HFF-Myc (cell line): ENCODE data around the gene PTCH1.

Source experiments
- DNase-seq: peaks from one replicate; pipeline ENCODE4 v3.0.0-alpha.2; 2011; ENCODE audit warnings: low read depth; ENCODE audit errors: extremely low read depth
- H3K4me3 ChIP-seq: replicated peaks from 2 replicates; pipeline ENCODE4 v1.5.1; 2011; ENCODE audit warnings: low read depth, mild to moderate bottlenecking, control low read depth, low read length
- TF ChIP-seq, protein P1 (sequence below): IDR thresholded peaks from 2 replicates; pipeline ENCODE4 v1.5.1; 2012; ENCODE audit warnings: mild to moderate bottlenecking, low read depth, low read length, control low read depth; ENCODE audit errors: missing control alignments

The PTCH1 gene

DNA sequence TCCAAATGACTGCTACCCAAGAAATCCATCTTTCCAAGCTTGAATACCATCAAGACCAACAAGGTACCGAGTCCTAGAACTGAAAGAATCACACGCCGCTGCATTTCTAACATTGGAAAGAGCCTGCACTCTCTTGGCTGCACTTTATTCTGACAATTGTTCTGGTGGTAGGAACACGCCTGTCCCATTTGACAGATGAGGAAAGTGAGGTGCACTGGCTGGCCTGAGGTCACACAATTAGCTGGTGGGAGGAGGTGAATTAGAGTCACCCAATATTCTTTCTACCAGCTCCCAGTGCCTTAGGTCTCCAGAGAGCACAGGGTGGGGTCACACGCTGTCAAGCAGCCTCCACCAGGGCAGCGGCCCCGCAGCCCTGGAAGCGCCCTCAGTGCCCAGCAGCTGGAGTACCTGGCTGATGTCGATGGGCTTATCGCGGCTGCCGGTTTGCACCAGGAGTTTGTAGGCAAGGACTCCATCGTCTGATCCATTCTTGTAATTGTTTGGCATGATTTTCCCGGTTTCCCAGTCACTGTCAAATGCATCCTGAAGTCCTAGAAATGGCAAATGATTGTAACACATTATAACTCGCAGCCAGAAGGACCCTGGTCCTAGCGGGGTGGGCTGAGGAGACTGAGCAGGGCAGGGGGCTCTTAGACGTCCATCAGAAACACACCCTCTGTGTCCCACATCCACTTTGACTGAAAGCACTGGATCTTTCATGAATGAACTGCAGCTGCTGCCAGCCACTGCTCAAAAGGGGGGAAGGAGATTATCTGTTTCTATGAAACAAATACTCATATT is 55.1 kb downstream of the PTCH1 start:
- DNase-seq, result no peak
- TF ChIP-seq, protein P1, sequence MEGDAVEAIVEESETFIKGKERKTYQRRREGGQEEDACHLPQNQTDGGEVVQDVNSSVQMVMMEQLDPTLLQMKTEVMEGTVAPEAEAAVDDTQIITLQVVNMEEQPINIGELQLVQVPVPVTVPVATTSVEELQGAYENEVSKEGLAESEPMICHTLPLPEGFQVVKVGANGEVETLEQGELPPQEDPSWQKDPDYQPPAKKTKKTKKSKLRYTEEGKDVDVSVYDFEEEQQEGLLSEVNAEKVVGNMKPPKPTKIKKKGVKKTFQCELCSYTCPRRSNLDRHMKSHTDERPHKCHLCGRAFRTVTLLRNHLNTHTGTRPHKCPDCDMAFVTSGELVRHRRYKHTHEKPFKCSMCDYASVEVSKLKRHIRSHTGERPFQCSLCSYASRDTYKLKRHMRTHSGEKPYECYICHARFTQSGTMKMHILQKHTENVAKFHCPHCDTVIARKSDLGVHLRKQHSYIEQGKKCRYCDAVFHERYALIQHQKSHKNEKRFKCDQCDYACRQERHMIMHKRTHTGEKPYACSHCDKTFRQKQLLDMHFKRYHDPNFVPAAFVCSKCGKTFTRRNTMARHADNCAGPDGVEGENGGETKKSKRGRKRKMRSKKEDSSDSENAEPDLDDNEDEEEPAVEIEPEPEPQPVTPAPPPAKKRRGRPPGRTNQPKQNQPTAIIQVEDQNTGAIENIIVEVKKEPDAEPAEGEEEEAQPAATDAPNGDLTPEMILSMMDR, result no peak
- no peak overlapping the region for H3K4me3 ChIP-seq

DNA sequence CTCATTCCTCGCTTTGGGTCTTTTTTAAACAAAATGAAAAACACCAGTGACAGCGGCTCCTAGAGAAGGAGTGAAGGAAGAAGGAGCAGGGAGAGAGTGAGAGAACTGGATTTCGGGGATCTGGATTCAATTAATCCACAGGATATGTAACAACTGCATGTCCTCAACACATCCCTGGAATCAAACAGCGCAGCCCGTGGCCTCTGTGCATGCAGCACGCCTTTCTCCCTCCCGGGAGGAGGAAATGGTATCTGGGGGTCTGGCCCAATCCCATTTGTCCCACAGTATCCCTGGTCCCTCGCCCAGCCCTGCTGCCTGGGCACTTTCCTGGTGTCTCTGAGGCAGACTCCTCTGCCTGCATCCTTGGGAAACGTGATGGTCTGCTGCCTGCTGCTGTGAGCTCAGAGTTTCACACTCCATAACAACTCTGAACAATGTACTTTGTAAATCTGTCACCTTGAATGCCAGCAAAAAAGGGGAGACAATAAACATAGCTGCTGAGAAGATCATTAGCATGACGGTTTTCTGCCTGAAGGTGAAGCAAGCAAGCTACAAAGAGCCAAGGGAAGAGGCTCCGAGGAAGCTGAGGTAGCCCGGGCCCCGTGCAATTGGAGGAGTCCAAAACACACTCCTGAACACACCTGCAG is 56.1 kb downstream of the PTCH1 start:
- TF ChIP-seq, protein P1, result no peak
- peak; percentile 58 for DNase-seq
- H3K4me3 ChIP-seq, result no peak overlapping the region

DNA sequence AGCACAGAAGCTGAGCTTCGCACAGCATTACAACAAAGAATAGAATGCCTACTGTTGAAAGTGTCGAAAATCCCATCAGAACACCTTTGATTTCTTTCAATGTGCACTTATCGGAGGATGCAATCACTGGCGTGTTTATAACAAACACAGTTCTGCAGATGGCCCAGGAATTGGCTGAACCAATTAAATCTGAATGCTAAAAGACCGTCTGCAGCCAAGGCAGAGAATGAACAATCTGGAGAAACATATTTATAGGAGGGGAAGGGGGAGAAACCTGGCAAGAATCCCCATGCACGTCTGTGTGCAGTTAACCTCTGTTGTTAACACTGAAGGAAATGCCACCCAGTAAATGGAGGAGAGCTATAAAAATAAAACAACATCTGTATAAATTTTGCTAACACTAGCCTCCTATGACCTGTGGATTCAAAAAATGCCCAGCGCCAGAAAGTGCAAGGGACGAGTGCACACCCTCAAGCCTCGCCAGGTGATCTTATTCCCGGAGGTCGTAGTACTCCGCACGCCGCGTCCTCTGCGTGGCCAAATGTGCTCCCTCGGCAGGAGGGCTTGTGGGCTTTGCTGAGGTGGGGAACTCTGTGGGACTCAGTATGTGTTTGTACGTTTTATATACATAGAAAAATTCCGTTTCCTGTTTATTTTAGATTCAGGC is 56.8 kb downstream of the PTCH1 start:
- no peak overlapping the region for H3K4me3 ChIP-seq
- DNase-seq, result peak; percentile 52
- TF ChIP-seq, protein P1, result no peak

DNA sequence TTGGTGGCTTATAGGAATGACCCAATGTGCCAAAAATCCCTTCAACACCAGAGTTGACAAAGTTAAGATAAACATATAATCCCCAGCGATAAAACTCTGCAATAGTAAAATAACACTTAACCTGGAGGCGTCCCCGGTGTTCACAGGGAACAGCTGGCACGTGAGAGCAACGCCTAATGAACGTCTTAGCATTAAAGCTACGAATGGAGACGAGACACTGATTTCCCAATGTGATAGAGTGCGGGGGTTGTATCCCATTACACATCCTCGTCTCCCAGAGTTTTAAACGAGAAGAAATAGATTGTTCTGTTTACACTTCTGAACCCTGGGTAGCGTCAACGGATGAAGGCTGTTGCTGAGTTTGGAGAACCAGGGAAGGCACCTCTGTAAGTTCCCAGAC is 57.6 kb downstream of the PTCH1 start:
- TF ChIP-seq, protein P1, result no peak
- no peak for DNase-seq

DNA sequence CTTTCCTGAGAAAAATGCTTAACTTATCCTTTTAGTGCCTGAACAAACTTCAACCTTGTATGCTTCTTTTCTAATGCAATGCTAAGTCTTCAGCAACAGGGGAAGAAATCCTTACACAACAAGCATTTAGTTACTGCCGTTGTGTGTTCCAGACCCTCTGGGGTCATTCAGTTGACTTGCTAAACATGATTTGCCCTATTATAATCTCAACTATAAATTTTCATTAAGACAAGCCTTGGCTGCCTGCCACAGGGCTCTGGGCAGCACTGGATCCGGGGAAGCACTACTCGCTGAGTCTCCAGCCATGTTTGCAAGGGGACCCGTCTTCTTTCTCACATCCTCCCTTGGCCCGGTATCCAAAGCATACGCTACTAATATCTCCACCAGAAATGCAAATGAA is 58.1 kb downstream of the PTCH1 start:
- TF ChIP-seq, protein P1, result no peak
- DNase-seq, result no peak
- no peak overlapping the region for H3K4me3 ChIP-seq

More for the DNA sequence above, 57.6 kb downstream of the PTCH1 start:
- no peak overlapping the region for H3K4me3 ChIP-seq

DNA sequence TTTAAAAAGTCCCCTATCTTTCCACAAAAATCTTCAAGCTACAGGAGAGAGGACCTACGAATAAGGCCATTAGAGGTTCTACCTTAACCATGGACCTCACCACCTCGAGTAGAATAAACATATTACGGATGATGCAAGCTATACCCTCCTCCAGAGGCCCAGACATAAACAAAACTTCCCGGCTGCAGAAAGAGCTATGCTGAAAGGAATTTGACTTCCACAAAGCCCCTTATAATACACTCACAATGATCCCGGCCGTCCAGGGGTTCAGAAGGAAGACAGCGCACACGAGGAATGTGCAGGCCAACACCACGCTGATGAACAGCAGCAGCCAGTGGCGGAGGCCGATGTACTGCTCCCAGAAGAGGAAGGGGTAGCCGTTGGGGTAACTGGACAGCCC is 59.0 kb downstream of the PTCH1 start:
- no peak for DNase-seq
- no peak overlapping the region for H3K4me3 ChIP-seq
- TF ChIP-seq, protein P1, result no peak
